ENCODE data around the gene DOCK1. TPM values are rescaled to one million over a fixed set of nuclear protein-coding genes. Genes with fewer than 3 reads are reported as not detected.

DOCK1 gene
- total RNA-seq, 6 experiments from 2014 or later: 50.6 to 59.9 (median 54.7) TPM

- no peaks in the 10 kb centered on the region; the same call in none of the 2 replicates for H3K27me3 Mint-ChIP-seq (ENCODE audit: insufficient read depth)
- H3K9me3 Mint-ChIP-seq: no peaks in the 10 kb centered on the region
- DNase-seq: no peak
- TF ChIP-seq CTCF (IDR thresholded peaks at IDR 0.05): no peak
- H3K36me3 Mint-ChIP-seq (ENCODE audit: low read depth): peaks cover 11% of the 10 kb centered on the region
- H3K4me3 Mint-ChIP-seq: no peak overlapping the region
- no peaks in the 10 kb centered on the region for H3K4me1 Mint-ChIP-seq (ENCODE audit: low read depth)
- no peak overlapping the region for H3K27ac Mint-ChIP-seq
Measured at GRCh38 chr10:127088908-127089307, 183.7 kb downstream of the DOCK1 start.

GRCh38 chr10:127089446-127089845 lies 184.2 kb downstream of the DOCK1 start:
- Mint-ChIP-seq H3K9me3 (no peaks in the 10 kb centered on the region), H3K4me3 (no peak overlapping the region), H3K36me3 (ENCODE audit: low read depth) (peaks cover 15% of the 10 kb centered on the region), H3K4me1 (ENCODE audit: low read depth) (no peaks in the 10 kb centered on the region), H3K27ac (peak overlapping the region; percentile 34; the same call in 1 of the 2 replicates), H3K27me3 (ENCODE audit: insufficient read depth) (no peaks in the 10 kb centered on the region; the same call in none of the 2 replicates)
- TF ChIP-seq CTCF (IDR thresholded peaks at IDR 0.05): no peak
- DNase-seq: no peak

- no peak overlapping the region for H3K27ac Mint-ChIP-seq
- no peak for TF ChIP-seq CTCF (IDR thresholded peaks at IDR 0.05)
Measured at GRCh38 chr10:127090138-127090537, 184.9 kb downstream of the DOCK1 start.

GRCh38 chr10:127091354-127091753 lies 186.1 kb downstream of the DOCK1 start:
- Mint-ChIP-seq H3K4me1 (ENCODE audit: low read depth) (no peaks in the 10 kb centered on the region), H3K4me3 (no peak overlapping the region), H3K36me3 (ENCODE audit: low read depth) (peaks cover 15% of the 10 kb centered on the region), H3K27ac (no peak overlapping the region), H3K27me3 (ENCODE audit: insufficient read depth) (no peaks in the 10 kb centered on the region; the same call in none of the 2 replicates), H3K9me3 (no peaks in the 10 kb centered on the region)
- TF ChIP-seq CTCF (IDR thresholded peaks at IDR 0.05): no peak
- DNase-seq: no peak

More at GRCh38 chr10:127090138-127090537, 184.9 kb downstream of the DOCK1 start:
- no peak overlapping the region for H3K4me3 Mint-ChIP-seq
- DNase-seq: no peak
- H3K9me3 Mint-ChIP-seq: no peaks in the 10 kb centered on the region
- H3K36me3 Mint-ChIP-seq (ENCODE audit: low read depth): peaks cover 15% of the 10 kb centered on the region
- H3K27me3 Mint-ChIP-seq (ENCODE audit: insufficient read depth): no peaks in the 10 kb centered on the region; the same call in none of the 2 replicates
- no peaks in the 10 kb centered on the region for H3K4me1 Mint-ChIP-seq (ENCODE audit: low read depth)

GRCh38 chr10:127092916-127093315 lies 187.7 kb downstream of the DOCK1 start:
- H3K27me3 Mint-ChIP-seq (ENCODE audit: insufficient read depth): no peaks in the 10 kb centered on the region; the same call in none of the 2 replicates
- no peak overlapping the region for H3K27ac Mint-ChIP-seq
- no peak for DNase-seq
- H3K4me1 Mint-ChIP-seq (ENCODE audit: low read depth): no peaks in the 10 kb centered on the region
- H3K4me3 Mint-ChIP-seq: no peak overlapping the region
- no peak for TF ChIP-seq CTCF (IDR thresholded peaks at IDR 0.05)
- H3K36me3 Mint-ChIP-seq (ENCODE audit: low read depth): peaks cover 17% of the 10 kb centered on the region
- no peaks in the 10 kb centered on the region for H3K9me3 Mint-ChIP-seq

- Mint-ChIP-seq H3K27ac (no peak overlapping the region), H3K27me3 (ENCODE audit: insufficient read depth) (no peaks in the 10 kb centered on the region; the same call in none of the 2 replicates), H3K4me3 (no peak overlapping the region), H3K36me3 (ENCODE audit: low read depth) (peaks cover 24% of the 10 kb centered on the region), H3K4me1 (ENCODE audit: low read depth) (no peaks in the 10 kb centered on the region), H3K9me3 (no peaks in the 10 kb centered on the region)
- no peak for DNase-seq
- TF ChIP-seq CTCF (IDR thresholded peaks at IDR 0.05): no peak
Measured at GRCh38 chr10:127094984-127095383, 189.8 kb downstream of the DOCK1 start.

Measured in HFFc6 (cell line).